ENCODE measurements around the gene PAM.

- TF ChIP-seq CTCF (IDR thresholded peaks at IDR 0.05 in 4 of 5, conservative IDR thresholded peaks at IDR 0.05 in 1 of 5) (no peak), POLR2A (IDR thresholded peaks at IDR 0.05) (no peak)
These were observed 18.0 kb downstream of the PAM start for GRCh38 chr5:102773133-102773532.
